Transverse colon (tissue), 4 donors: ENCODE measurements around the gene MAP10. TPM values are rescaled to one million over a fixed set of nuclear protein-coding genes. Genes with fewer than 3 reads are reported as not detected.

ENCODE experiments used
- DNase-seq: peaks from one replicate; pipeline ENCODE4 v3.0.0-alpha.2; 2019
- H3K27ac ChIP-seq, 4 donors: fragments of 200-600 bp; sonication (generic); 2 replicates each; pipeline ENCODE4 v1.5.1; 2016 to 2018; ENCODE audit warnings: inconsistent platforms in 4 of 4
- H3K27me3 ChIP-seq: fragments of 200-600 bp; sonication (generic); 2 replicates; pipeline ENCODE4 v1.5.1; 2017; ENCODE audit warnings: inconsistent platforms
- H3K36me3 ChIP-seq, 4 donors: fragments of 200-600 bp; sonication (generic); 2 replicates each; pipeline ENCODE4 v1.5.1; 2017 to 2019; ENCODE audit warnings: inconsistent platforms in 4 of 4
- H3K4me1 ChIP-seq, 4 donors: fragments of 200-600 bp; sonication (generic); 2 replicates each; pipeline ENCODE4 v1.5.1; 2017 to 2020; ENCODE audit warnings: inconsistent platforms in 4 of 4
- H3K4me3 ChIP-seq, 4 donors: fragments of 200-600 bp; sonication (generic); 1 replicate in 1 of 4; 2 replicates in 3 of 4; pipeline versions ENCODE4 v1.5.1 to v1.6.1; 2017 to 2019; ENCODE audit warnings: inconsistent platforms in 4 of 4
- H3K9me3 ChIP-seq, 2 donors: fragments of 200-600 bp; sonication (generic); 2 replicates each; pipeline ENCODE4 v1.5.1; 2017 to 2019; ENCODE audit warnings: inconsistent platforms in 2 of 2
- EP300 ChIP-seq: sonication (generic); formaldehyde crosslinking; IDR thresholded peaks from one replicate; pipeline ENCODE4 v1.6.1; 2017; ENCODE audit warnings: antibody characterized with exemption, low read depth
- POLR2A ChIP-seq: fragments of 450-650 bp; IDR thresholded peaks from one replicate; pipeline ENCODE4 v1.6.1; 2016; ENCODE audit warnings: antibody characterized with exemption, mild to moderate bottlenecking, moderate library complexity
- POLR2AphosphoS5 ChIP-seq, 3 donors: sonication (generic); formaldehyde crosslinking; IDR thresholded peaks; one replicate each; pipeline ENCODE4 v1.6.1; 2016; ENCODE audit warnings: antibody characterized with exemption in 3 of 3
- WGBS, 2 donors: methylation state at CpG; one replicate each; pipeline ENCODE4 v1.1.5; 2018; ENCODE audit warnings: low coverage in 1 of 2; 5-methylcytosine and 5-hydroxymethylcytosine counted together
- in situ Hi-C, 4 donors: fragments of 200-750 bp; cut with MboI; loops; one replicate each; pipeline versions ENCODE4 v1.15.0 to v1.15.1; 2017; ENCODE audit warnings: low sequenced_read_pairs in 3 of 4, low pct_ligation_motif_present in 1 of 4, low pct_unique_long_range_greater_than_20kb in 1 of 4
- intact Hi-C: fragments of 100-400 bp; cut with DNase I; formaldehyde crosslinking; loops from one replicate; pipeline ENCODE4 v1.15.1; 2023; ENCODE audit warnings: low total_unique reads
- total RNA-seq, 4 donors: library from RNA; depleted of rRNA; stranded (reverse); fragments of >200 nt; gene quantifications; one replicate each; pipeline ENCODE4 v1.1.0, GENCODE V29; 2016
- TF ChIP-seq, protein P1 (sequence below), 5 experiments: fragments of 200-600 bp in 3 of 5; fragments of 450-650 bp in 2 of 5; sonication (generic) in 3 of 5; IDR thresholded peaks; 1 replicate in 2 of 5; 2 replicates in 3 of 5; pipeline ENCODE4 v1.5.1; 2016 to 2017; ENCODE audit warnings: antibody characterized with exemption in 5 of 5, inconsistent platforms in 3 of 5, mild to moderate bottlenecking in 2 of 5, moderate library complexity in 1 of 5

Gene MAP10
- total RNA-seq, 4 donors from 2014 or later: 1.7 to 2.3 TPM; not detected in 2

GRCh38 chr1:232830661-232831060, 25.4 kb downstream of the MAP10 start:
- no peak for DNase-seq
- no peaks in the 10 kb centered on the region for H3K36me3 ChIP-seq

DNA sequence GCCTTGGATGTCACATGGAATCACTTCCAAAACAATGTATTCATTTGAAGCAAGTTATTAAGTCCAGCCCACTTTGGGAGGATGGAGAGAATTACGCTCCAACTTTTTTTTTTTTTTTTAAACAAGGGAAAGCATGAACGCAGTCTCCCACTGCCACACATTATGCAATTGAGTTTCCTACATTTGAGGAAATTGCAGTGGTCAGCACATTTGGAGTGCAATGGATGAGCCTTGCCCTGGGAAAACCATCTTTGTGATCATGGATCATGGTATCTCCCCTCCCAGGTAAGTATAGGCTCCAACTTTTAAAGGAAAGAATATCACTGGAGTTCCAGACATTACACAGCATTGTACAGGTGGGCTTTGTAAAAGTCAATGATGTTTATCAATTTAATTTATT, 26.7 kb downstream of the MAP10 start:
- H3K27ac ChIP-seq: no peak overlapping the region
- H3K4me1 ChIP-seq: peaks cover 0 to 8% (median under 1%) of the 10 kb centered on the region in 4 donors
- H3K4me3 ChIP-seq: no peak overlapping the region
- H3K9me3 ChIP-seq: no peaks in the 10 kb centered on the region
- intact Hi-C loops (no loop called here), in situ Hi-C loops (no loop called here)
- 95 to 100% methylated on average over 2 of the region's 2 CpGs for WGBS, 2 donors
- TF ChIP-seq POLR2AphosphoS5 (IDR thresholded peaks at IDR 0.05) (no peak), EP300 (no peak), POLR2A (no peak)
- no peaks in the 10 kb centered on the region for H3K27me3 ChIP-seq
- DNase-seq: no peak
- H3K36me3 ChIP-seq: no peaks in the 10 kb centered on the region

More at GRCh38 chr1:232830661-232831060, 25.4 kb downstream of the MAP10 start:
- Histone ChIP-seq H3K27ac (no peak overlapping the region), H3K4me1 (no peaks in the 10 kb centered on the region), H3K27me3 (no peaks in the 10 kb centered on the region), H3K9me3 (no peaks in the 10 kb centered on the region), H3K4me3 (no peak overlapping the region)
- in situ Hi-C loops: no loop called here
- intact Hi-C loops: no loop called here
- WGBS, 2 donors: 94% methylated on average over 2 of the region's 2 CpGs; no CpG with 5 or more reads in 1 of the 2 donors
- TF ChIP-seq POLR2A (no peak), EP300 (no peak), POLR2AphosphoS5 (IDR thresholded peaks at IDR 0.05) (no peak)
- TF ChIP-seq, protein P1, sequence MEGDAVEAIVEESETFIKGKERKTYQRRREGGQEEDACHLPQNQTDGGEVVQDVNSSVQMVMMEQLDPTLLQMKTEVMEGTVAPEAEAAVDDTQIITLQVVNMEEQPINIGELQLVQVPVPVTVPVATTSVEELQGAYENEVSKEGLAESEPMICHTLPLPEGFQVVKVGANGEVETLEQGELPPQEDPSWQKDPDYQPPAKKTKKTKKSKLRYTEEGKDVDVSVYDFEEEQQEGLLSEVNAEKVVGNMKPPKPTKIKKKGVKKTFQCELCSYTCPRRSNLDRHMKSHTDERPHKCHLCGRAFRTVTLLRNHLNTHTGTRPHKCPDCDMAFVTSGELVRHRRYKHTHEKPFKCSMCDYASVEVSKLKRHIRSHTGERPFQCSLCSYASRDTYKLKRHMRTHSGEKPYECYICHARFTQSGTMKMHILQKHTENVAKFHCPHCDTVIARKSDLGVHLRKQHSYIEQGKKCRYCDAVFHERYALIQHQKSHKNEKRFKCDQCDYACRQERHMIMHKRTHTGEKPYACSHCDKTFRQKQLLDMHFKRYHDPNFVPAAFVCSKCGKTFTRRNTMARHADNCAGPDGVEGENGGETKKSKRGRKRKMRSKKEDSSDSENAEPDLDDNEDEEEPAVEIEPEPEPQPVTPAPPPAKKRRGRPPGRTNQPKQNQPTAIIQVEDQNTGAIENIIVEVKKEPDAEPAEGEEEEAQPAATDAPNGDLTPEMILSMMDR (IDR thresholded peaks at IDR 0.05): no peak

- no peaks in the 10 kb centered on the region for H3K9me3 ChIP-seq
- TF ChIP-seq POLR2A: no peak
- TF ChIP-seq, protein P1 (IDR thresholded peaks at IDR 0.05): no peak
- no peak for TF ChIP-seq POLR2AphosphoS5 (IDR thresholded peaks at IDR 0.05)
- TF ChIP-seq EP300: no peak
- in situ Hi-C loops (no loop called here), intact Hi-C loops (no loop called here)
- H3K36me3 ChIP-seq: no peaks in the 10 kb centered on the region
- no peaks in the 10 kb centered on the region for H3K27me3 ChIP-seq
- no peak overlapping the region for H3K4me3 ChIP-seq
- H3K27ac ChIP-seq: no peak overlapping the region
- peaks cover 0 to 8% (median 3%) of the 10 kb centered on the region in 4 donors for H3K4me1 ChIP-seq
- WGBS, 2 donors: 48 to 59% methylated on average over 3 of the region's 3 CpGs
- no peak for DNase-seq
Measured at GRCh38 chr1:232834066-232834465, 28.9 kb downstream of the MAP10 start.

- in situ Hi-C loops: no loop called here
- H3K9me3 ChIP-seq: no peaks in the 10 kb centered on the region
- no peak overlapping the region for H3K4me3 ChIP-seq
- no peaks in the 10 kb centered on the region for H3K27me3 ChIP-seq
- intact Hi-C loops: no loop called here
- no peak overlapping the region for H3K27ac ChIP-seq
- H3K4me1 ChIP-seq: peaks cover 0 to 8% (median 3%) of the 10 kb centered on the region in 4 donors
- 50 to 77% methylated on average over 6 of the region's 6 CpGs for WGBS, 2 donors
- no peak for DNase-seq
- TF ChIP-seq EP300: no peak
- no peak for TF ChIP-seq POLR2A
- TF ChIP-seq POLR2AphosphoS5 (IDR thresholded peaks at IDR 0.05): no peak
- TF ChIP-seq, protein P1 (IDR thresholded peaks at IDR 0.05): no peak
- no peaks in the 10 kb centered on the region for H3K36me3 ChIP-seq
Measured at GRCh38 chr1:232835166-232835565, 29.9 kb downstream of the MAP10 start.

- Histone ChIP-seq H3K36me3 (no peaks in the 10 kb centered on the region), H3K27ac (no peak overlapping the region), H3K9me3 (no peaks in the 10 kb centered on the region), H3K4me3 (no peak overlapping the region), H3K27me3 (no peaks in the 10 kb centered on the region), H3K4me1 (peaks cover 0 to 8% (median 3%) of the 10 kb centered on the region in 4 donors)
- intact Hi-C loops (no loop called here), in situ Hi-C loops (no loop called here)
- no peak for TF ChIP-seq EP300
- no peak for TF ChIP-seq POLR2AphosphoS5 (IDR thresholded peaks at IDR 0.05)
- TF ChIP-seq, protein P1 (IDR thresholded peaks at IDR 0.05): no peak
- TF ChIP-seq POLR2A: no peak
- WGBS, 2 donors: 51 to 60% methylated on average over 2 to 4 of the region's 4 CpGs
- DNase-seq: no peak
Measured at GRCh38 chr1:232837087-232837486, 31.9 kb downstream of the MAP10 start.
